Caco-2 (cell line): ENCODE results near the gene TSPAN19. TPM values are rescaled to one million over a fixed set of nuclear protein-coding genes. Genes with fewer than 3 reads are reported as not detected.

Experiments
- BruUV-seq: library from RNA; stranded (reverse); fragments of 400-500 nt; replicated peaks from 2 replicates; lab custom pipeline; 2021; lab: Mats Ljungman, UMichigan
- CTCF ChIA-PET: fragments of 300-600 bp; sonication (Branson Sonifier 250); formaldehyde crosslinking; loops from one replicate; lab custom pipeline; 2022; ENCODE audit warnings: antibody characterized with exemption; lab: Charles Lee
- POLR2A ChIA-PET: fragments of 300-600 bp; sonication (Branson Sonifier 250); formaldehyde crosslinking; loops from one replicate; lab custom pipeline; 2022; ENCODE audit warnings: antibody characterized with exemption; lab: Charles Lee
- DNase-seq, 2 experiments: peaks; one replicate each; pipeline versions ENCODE4 v3.0.0 to v3.0.0-alpha.2; 2020 to 2022
- H3K27me3 ChIP-seq: replicated peaks from 2 replicates; pipeline ENCODE4 v1.6.0; 2011; ENCODE audit warnings: low read length; ENCODE audit not compliant: control insufficient read depth, insufficient read depth
- H3K36me3 ChIP-seq: 2 replicates; pipeline ENCODE4 v1.5.1; 2011; ENCODE audit warnings: low read length; ENCODE audit not compliant: control insufficient read depth, insufficient read depth
- H3K4me1 ChIP-seq: fragments of 250-450 bp; sonication (Bioruptor Pico); 2 replicates; pipeline ENCODE4 v1.5.1; 2020; ENCODE audit warnings: mild to moderate bottlenecking
- H3K4me3 ChIP-seq: 2 replicates; pipeline ENCODE4 v1.5.1; 2011; ENCODE audit warnings: low read depth, mild to moderate bottlenecking, control low read depth, low read length
- H3K9me3 ChIP-seq: fragments of 250-450 bp; sonication (Bioruptor Pico); 2 replicates; pipeline ENCODE4 v1.5.1; 2020; ENCODE audit warnings: mild to moderate bottlenecking, moderate library complexity
- H3K27ac Mint-ChIP-seq: one replicate; pipeline ENCODE4 v1.8.0; 2022; ENCODE audit warnings: mixed read lengths; ENCODE audit not compliant: unreplicated experiment
- H3K27me3 Mint-ChIP-seq: one replicate; pipeline ENCODE4 v1.8.0; 2022; ENCODE audit warnings: mixed read lengths; ENCODE audit not compliant: insufficient read depth, unreplicated experiment
- H3K36me3 Mint-ChIP-seq: one replicate; pipeline ENCODE4 v1.8.0; 2022; ENCODE audit warnings: mild to moderate bottlenecking, mixed read lengths; ENCODE audit not compliant: insufficient read depth, unreplicated experiment
- H3K4me1 Mint-ChIP-seq: one replicate; pipeline ENCODE4 v1.8.0; 2022; ENCODE audit warnings: low read depth, mixed read lengths; ENCODE audit not compliant: unreplicated experiment
- H3K4me3 Mint-ChIP-seq: one replicate; pipeline ENCODE4 v1.8.0; 2022; ENCODE audit warnings: mild to moderate bottlenecking, moderate library complexity, mixed read lengths; ENCODE audit not compliant: unreplicated experiment
- H3K9me3 Mint-ChIP-seq: one replicate; pipeline ENCODE4 v1.8.0; 2022; ENCODE audit warnings: mixed read lengths; ENCODE audit not compliant: unreplicated experiment
- CTCF ChIP-seq, 2 experiments: fragments of 200-600 bp in 1 of 2; IDR thresholded peaks; 1 replicate in 1 of 2; 2 replicates in 1 of 2; pipeline versions ENCODE4 v1.5.1 to v1.8.0; 2011 to 2022; ENCODE audit warnings: antibody characterized with exemption in 1 of 2, control low read depth in 1 of 2, inconsistent platforms in 1 of 2, low read depth in 1 of 2, low read length in 1 of 2, mild to moderate bottlenecking in 1 of 2, moderate library complexity in 1 of 2; ENCODE audit not compliant: insufficient read depth in 1 of 2, severe bottlenecking in 1 of 2, unreplicated experiment in 1 of 2
- intact Hi-C: fragments of 100-400 bp; cut with micrococcal nuclease; formaldehyde crosslinking; loops from one replicate; pipeline ENCODE4 v1.10.0; 2022; ENCODE audit not compliant: unreplicated experiment
- total RNA-seq: library from RNA; stranded (reverse); gene quantifications from 2 replicates; pipeline ENCODE4 v1.2.3, GENCODE V29; 2022

Gene TSPAN19
- total RNA-seq, 1 experiment from 2014 or later = not detected

GRCh38 chr12:84986586-84986985 lies 49.5 kb downstream of the TSPAN19 start:
- no peak for DNase-seq
- Mint-ChIP-seq H3K27ac (no peak overlapping the region), H3K4me3 (no peak overlapping the region), H3K9me3 (no peaks in the 10 kb centered on the region), H3K27me3 (no peaks in the 10 kb centered on the region), H3K36me3 (no peaks in the 10 kb centered on the region), H3K4me1 (no peaks in the 10 kb centered on the region)
- ChIA-PET POLR2A (no interaction called here), CTCF (no interaction called here)
- BruUV-seq = no TSS peak
- Histone ChIP-seq H3K27me3 (no peaks in the 10 kb centered on the region), H3K4me1 (no peaks in the 10 kb centered on the region), H3K4me3 (no peak overlapping the region), H3K36me3 (no peaks in the 10 kb centered on the region), H3K9me3 (no peaks in the 10 kb centered on the region)
- TF ChIP-seq CTCF (IDR thresholded peaks at IDR 0.05; ENCODE audit: insufficient read depth in 1 of 2, low read depth in 1 of 2, low read length in 1 of 2, severe bottlenecking in 1 of 2, unreplicated experiment in 1 of 2) = no peak
- intact Hi-C loops = no loop called here

GRCh38 chr12:84986117-84986516 lies 50.0 kb downstream of the TSPAN19 start:
- Histone ChIP-seq H3K4me1 (no peaks in the 10 kb centered on the region), H3K27me3 (no peaks in the 10 kb centered on the region), H3K9me3 (no peaks in the 10 kb centered on the region), H3K4me3 (no peak overlapping the region), H3K36me3 (no peaks in the 10 kb centered on the region)
- no peaks in the 10 kb centered on the region for H3K36me3 Mint-ChIP-seq
- CTCF ChIA-PET = no interaction called here
- no peaks in the 10 kb centered on the region for H3K9me3 Mint-ChIP-seq
- H3K4me1 Mint-ChIP-seq = no peaks in the 10 kb centered on the region
- POLR2A ChIA-PET = no interaction called here
- intact Hi-C loops = no loop called here
- no peak overlapping the region for H3K4me3 Mint-ChIP-seq
- no peak for DNase-seq
- no TSS peak for BruUV-seq
- no peak for TF ChIP-seq CTCF (IDR thresholded peaks at IDR 0.05; ENCODE audit: insufficient read depth in 1 of 2, low read depth in 1 of 2, low read length in 1 of 2, severe bottlenecking in 1 of 2, unreplicated experiment in 1 of 2)
- no peak overlapping the region for H3K27ac Mint-ChIP-seq
- no peaks in the 10 kb centered on the region for H3K27me3 Mint-ChIP-seq

- no peak for DNase-seq
- POLR2A ChIA-PET = no interaction called here
- no peaks in the 10 kb centered on the region for H3K27me3 Mint-ChIP-seq
- no TSS peak for BruUV-seq
- Histone ChIP-seq H3K27me3 (no peaks in the 10 kb centered on the region), H3K4me1 (no peaks in the 10 kb centered on the region), H3K36me3 (no peaks in the 10 kb centered on the region), H3K9me3 (no peaks in the 10 kb centered on the region), H3K4me3 (no peak overlapping the region)
- no peaks in the 10 kb centered on the region for H3K9me3 Mint-ChIP-seq
- CTCF ChIA-PET = no interaction called here
- no peaks in the 10 kb centered on the region for H3K36me3 Mint-ChIP-seq
- no peak overlapping the region for H3K4me3 Mint-ChIP-seq
- H3K4me1 Mint-ChIP-seq = no peaks in the 10 kb centered on the region
- no peak for TF ChIP-seq CTCF (IDR thresholded peaks at IDR 0.05; ENCODE audit: insufficient read depth in 1 of 2, low read depth in 1 of 2, low read length in 1 of 2, severe bottlenecking in 1 of 2, unreplicated experiment in 1 of 2)
- intact Hi-C loops = no loop called here
- no peak overlapping the region for H3K27ac Mint-ChIP-seq
These were observed 52.8 kb downstream of the TSPAN19 start for GRCh38 chr12:84983289-84983688.
